Tibial nerve (tissue), 4 donors: Measurements from ENCODE around the gene AHR.

Experiments
- CTCF ChIP-seq, 5 experiments: fragments of 200-600 bp in 3 of 5; fragments of 450-650 bp in 2 of 5; sonication (generic) in 3 of 5; IDR thresholded peaks; one replicate each; pipeline ENCODE4 v1.5.1; 2016 to 2019; ENCODE audit warnings: antibody characterized with exemption in 5 of 5, mild to moderate bottlenecking in 3 of 5, moderate library complexity in 2 of 5
- EP300 ChIP-seq, 2 donors: sonication (generic); formaldehyde crosslinking; IDR thresholded peaks; one replicate each; pipeline ENCODE4 v1.6.1; 2017; ENCODE audit warnings: antibody characterized with exemption in 2 of 2, mild to moderate bottlenecking in 1 of 2
- POLR2A ChIP-seq, 2 donors: fragments of 450-650 bp; IDR thresholded peaks; one replicate each; pipeline ENCODE4 v1.6.1; 2017; ENCODE audit warnings: antibody characterized with exemption in 2 of 2, mild to moderate bottlenecking in 2 of 2, moderate library complexity in 2 of 2

DNA sequence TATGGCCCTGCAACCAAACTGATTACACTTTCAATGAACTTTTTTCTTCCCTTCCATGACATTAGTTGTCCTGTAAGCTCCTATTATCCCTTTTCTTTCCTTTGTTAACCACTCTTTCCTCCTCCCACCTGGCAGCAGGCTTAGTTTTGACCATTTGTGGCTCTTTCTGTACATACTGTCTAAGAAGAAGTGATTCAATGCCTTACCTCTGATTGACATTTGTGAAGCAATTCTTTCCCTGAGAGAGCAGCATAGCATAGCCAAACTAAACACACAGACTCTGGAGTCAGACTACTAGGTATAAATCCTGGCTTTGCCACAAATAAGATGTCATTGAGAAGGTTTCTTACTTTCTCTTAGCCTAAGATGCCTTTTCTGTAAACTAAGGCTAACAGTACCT, 48.9 kb downstream of the AHR start:
- TF ChIP-seq CTCF (IDR thresholded peaks at IDR 0.05), result no peak
- no peak for TF ChIP-seq POLR2A (IDR thresholded peaks at IDR 0.05)
- TF ChIP-seq EP300 (IDR thresholded peaks at IDR 0.05), result no peak
